HG02588 (cell line): ENCODE results near the gene CDH13.

Source experiments
- ATAC-seq: cut with Tn5 transposase; IDR thresholded peaks from one replicate; pipeline ENCODE4 v1.9.1; 2021; ENCODE audit warnings: mild to moderate bottlenecking, moderate library complexity; ENCODE audit not compliant: unreplicated experiment

Gene CDH13

GRCh38 chr16:83803811-83804210 is 1177.0 kb downstream of the CDH13 start:
- no peak for ATAC-seq

DNA sequence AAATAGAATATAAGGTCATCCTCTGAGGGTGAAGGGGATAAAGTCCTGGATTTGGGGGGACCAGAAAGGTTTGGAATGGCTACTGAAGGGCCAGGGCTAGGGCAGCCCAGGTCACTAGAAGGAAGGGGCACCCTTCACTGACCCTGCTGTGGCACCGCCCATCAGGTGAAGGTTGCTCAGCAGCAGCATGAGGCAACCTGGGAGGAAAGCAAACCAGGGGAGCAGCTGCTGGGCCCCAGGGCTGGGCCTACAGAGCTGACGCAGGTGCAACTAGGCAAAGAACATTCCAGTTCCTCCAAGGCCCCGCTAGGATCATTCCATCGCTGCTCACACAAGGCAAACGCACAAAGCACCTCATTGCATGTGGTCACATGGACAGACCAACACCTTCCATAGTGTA is 1177.6 kb downstream of the CDH13 start:
- no peak for ATAC-seq

DNA sequence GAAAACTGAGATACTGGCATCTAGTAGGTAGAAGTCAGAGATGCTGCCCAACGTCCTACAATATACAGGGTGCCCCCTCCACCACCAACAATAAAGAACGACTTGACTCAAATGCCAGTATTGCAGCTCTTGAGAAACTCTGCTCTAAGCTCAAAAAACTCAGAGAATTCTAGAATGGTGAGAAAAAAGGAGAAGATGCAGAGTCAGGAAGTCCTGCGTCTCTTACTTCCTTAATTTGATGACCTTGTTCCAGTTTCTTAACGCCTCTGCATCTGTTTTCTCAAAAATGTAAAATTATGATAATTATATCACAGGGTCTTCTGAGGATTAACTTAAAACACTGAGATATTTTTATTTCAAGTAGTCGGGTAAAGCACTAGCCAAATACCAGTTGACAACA is 1179.3 kb downstream of the CDH13 start:
- ATAC-seq: no peak

DNA sequence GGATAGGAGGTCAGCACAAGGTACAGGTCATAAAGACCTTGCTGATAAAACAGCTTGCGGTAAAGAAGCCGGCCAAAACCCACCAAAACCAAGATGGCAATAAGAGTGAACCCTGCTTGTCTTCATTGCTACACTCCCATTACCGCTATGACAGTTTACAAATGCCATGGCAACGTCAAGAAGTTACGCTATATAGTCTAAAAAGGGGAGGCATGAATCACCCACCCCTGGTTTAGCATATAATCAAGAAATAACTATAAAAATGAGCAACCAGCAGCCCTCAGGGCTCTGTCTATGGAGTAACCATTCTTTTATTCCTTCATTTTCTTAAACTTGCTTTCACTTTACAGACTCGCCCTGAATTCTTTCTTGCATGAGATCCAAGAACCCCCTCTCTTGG is 1180.0 kb downstream of the CDH13 start:
- ATAC-seq: no peak

DNA sequence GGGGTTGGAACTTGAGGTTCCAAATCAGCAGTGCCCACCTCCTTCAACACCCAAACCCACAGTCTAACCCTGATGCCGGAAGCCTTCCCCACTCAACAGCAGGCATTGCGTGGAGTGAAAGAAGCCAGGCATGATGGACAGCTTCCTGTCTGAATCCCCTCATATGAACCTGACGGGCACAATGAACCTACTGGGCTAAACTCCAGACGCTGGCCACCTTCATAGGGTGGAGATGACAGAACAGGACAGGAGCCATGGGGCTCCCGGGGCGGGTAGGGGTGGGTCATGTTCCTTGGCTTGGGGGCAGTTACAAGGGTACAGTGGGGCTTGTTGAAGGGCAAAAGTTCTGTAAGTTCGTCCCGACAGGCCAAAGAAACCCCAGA is 1180.5 kb downstream of the CDH13 start:
- ATAC-seq: no peak

DNA sequence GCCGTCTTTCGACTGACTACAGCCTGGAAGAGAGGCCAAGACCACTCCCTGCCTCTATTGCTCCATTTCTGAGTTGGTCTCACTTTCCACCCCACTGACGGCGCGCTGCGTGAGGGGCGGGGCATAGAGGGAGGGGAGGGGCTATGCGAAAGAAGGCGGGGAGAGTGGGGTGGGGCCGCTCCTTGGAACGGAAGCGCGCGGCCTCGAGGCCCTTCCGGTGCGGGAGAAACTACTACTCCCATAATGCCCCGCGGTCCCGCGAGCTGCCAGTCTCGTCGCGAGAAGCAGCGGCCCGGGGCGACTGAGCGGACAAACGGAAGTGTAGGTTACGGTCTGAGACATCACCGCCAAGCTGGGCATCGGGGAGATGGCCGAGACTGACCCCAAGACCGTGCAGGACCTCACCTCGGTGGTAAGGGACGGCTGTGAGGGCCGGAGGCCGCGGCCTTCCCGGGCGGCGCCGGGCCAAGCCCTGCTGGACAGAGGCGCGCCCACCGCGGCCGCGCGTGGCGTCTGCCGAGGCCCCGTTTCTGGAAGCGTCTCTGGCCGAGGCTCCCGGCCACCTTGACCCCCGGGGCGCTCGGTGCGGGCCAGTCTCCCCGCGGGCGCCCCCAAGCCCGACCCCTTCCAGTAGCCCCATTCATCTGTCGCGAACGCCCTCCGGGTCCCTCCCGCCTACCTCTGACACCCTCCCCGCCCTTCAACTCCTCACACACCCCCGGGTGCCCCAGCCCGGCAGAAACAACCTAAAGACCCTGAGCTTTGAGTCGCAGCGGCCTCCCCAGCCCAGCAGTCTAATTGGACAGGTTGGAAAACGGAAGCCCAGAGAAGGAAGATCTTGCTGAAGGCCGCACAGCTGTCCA is 1181.2 kb downstream of the CDH13 start, which contains the start of gene HSBP1:
Gene HSBP1, plus strand, starts transcription at position 269 of the 863 bp plus-strand sequence. Its CDS starts 99 bp downstream, at position 368.
- ATAC-seq: peak; percentile 91

DNA sequence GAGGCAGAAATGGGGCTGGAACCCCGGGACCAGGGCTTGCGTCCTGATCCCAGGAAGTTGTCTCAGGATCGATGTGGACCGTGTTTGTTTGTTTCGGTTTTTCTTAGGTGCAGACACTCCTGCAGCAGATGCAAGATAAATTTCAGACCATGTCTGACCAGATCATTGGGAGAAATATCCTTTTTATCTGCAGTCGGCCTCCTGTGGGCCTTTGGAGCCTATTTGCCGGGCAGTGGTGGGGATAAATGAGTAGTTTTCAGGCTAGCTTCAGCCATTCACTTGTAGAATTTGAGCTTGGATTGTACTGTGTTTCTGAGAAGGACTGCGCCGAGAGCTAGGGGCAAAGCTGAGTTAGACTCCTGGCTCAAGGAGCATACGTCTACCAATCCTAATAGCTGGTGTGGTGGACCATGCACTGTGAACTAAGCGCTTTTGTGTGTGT is 1181.8 kb downstream of the CDH13 start:
- ATAC-seq: no peak

- ATAC-seq: no peak
Measured at GRCh38 chr16:83809092-83809491, 1182.3 kb downstream of the CDH13 start.

DNA sequence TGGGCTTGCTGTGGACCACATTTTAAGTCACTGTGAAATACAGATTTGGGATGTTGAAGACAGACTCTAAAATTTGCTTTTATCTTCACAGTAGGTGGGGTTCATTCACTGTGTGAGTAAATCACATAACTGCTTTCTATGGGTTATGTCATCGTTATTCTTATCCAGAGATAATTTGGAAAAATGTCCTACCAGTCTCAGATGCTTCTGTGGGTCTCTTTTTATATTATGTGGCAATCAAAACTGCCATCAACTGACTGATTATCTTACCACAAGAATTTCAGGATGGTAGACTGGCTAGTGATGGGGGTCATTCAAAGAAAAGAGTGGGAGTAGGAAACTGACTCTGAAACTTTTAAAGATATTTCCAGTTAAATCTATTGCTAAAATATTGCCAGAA is 1184.1 kb downstream of the CDH13 start:
- no peak for ATAC-seq

DNA sequence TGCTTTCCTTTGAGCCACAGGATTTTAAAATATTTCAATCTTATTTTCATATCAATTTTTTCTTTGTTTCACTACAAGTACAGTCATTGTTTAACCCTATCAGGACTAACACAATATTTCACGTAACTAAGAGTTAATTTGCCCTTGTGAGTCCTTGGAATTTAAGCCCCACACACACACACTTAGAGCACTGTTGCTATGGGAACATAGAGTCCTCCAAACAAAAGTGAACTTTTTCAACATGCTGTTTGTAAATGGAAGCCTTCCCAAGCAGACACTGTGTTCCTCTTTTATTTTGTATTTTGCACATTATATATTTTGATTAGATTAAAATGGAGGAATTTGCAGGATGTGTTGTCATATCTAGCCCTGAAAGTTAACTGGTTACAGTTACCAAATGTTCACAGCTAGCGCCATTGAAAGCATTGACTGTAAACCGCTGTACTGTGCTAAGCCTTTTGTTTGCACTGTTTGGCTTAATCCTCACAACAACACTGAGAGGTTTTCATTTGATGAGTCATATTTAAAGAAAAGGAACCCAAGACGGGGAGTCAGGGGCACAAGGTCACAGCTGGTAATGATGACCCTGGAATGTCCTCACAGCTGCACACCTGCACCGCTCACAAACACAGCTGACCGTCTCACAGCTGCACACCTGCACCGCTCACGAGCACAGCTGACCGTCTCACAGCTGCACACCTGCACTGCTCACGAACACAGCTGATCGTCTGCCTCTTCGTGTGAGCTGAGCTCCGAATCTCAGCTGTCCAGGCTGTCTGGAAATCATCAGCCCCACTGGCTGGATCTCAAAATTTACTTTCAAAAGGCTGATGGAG is 1187.3 kb downstream of the CDH13 start:
- ATAC-seq: no peak

- ATAC-seq: no peak
Measured at GRCh38 chr16:83814659-83814985, 1187.9 kb downstream of the CDH13 start.

DNA sequence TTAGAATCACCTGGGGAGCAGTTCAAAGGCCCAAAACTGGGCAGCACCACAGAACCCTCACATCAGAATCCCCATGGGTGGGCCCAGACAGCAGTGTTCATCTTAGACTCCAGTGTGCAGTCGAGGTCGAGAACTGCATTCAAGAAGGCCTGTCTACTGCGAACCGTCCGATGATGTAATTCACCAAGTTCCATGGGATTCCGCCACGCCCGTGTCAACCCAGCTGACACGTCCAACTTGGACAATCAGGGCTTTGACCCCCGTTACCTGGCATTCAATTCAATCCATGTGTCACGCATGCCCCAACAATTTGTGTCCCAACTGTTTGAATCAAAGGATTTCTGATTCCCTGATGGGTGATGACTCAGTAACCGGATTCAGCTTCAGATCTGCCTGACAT is 1190.3 kb downstream of the CDH13 start:
- ATAC-seq: no peak

DNA sequence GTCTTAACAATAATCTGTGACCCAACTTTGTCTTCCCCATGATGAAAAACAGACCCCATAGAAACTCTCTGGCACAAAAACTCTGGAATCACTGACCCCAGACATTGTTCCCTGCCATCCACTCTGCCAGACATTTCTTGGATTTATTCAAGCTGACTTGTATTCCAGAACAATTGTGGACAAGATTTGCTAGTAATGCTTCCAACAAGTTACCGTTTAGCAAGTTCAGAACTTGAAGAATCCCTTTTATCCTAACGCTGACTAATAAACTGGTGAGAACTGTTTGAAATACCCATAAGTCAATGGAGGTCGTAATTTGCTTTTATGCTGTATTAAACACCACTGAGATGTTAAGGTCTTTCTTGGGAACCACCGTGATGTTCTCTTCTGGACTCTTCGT is 1191.5 kb downstream of the CDH13 start:
- ATAC-seq: no peak

- ATAC-seq: no peak
Measured at GRCh38 chr16:83819361-83819760, 1192.6 kb downstream of the CDH13 start.

DNA sequence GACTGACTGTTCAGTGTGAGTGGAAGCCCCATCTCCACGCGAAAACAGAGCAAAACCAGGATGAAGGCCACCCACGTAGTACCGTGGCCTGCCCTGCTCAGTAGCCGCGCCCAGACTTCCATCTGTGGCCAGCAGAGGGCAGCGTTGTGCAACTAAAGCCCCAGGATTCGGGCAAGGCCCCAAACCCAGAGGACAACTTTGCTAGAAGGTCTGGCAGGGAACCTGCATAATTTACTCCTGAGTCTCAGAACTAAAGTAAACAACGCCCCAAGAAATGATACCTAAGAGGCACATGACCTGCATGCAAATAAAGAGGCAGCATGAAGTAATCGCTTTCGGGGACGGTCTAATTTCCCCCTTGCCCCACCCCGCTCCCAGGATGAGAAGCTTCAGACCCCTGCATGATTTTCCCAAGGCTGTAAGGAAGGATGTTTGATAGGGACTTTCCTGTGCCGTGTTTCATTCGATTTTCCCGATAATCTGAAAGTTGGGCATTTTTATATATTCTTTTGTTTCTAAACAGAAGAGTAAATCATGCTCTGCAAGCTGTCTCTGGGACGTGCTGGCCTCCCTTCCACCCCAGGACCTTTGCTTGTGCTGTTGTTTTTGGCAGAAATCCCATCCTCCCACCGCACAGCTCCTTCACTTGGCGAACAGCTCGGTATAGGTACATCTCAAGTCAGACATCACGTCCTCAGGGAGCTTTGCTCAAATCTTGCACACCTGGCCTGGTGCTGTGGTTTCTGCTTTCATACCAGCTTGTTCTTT is 1199.6 kb downstream of the CDH13 start:
- no peak for ATAC-seq

- ATAC-seq: no peak
Measured at GRCh38 chr16:83830091-83830768, 1203.5 kb downstream of the CDH13 start.

GRCh38 chr16:83830769-83831455 is 1204.1 kb downstream of the CDH13 start:
- ATAC-seq: no peak

DNA sequence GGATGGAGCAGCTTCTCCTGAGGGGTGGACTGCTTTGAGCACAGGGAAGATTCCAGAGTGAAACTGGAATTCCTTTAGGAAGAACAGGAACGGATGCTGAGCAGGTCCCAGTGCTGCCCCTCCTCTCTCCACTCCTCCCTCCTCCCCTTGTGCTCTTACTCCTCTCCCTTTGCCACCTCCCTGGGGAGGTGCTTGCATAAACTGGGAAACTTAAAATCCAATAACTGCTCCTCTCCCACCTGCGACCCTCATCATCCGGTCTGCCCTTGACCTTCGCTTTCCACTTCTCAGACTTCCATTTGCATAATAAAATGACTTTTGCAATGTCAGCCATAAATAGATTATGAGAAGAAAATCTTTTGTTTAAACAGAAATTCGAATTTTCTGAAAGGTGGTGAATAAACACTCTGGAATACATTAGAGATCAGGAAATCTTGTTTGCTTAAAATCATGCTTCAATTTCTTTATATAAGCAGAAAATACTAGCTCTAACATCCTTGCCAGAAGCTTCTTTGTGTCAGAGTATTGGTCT is 1204.8 kb downstream of the CDH13 start:
- ATAC-seq: no peak

DNA sequence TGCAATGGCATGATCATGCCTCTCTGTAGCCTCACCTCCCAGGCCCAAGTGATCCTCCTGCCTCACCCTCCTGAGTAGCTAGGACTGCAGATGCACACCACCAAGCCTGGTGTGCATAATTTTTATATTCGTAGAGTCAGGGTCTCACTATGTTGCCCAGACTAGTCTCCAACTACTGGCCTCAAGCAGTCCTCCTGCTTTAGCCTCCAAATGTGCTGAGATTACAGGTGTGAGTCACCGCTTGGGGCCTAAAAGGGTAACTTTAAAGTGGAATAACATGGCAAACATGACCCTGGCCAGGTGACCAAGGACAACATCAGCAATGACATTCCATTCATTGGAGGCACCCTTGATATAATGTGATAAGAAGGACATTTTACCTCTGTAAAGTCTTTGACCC is 1207.2 kb downstream of the CDH13 start:
- no peak for ATAC-seq
